Glutamatergic neuron (in vitro differentiated cells): ENCODE results near the gene ZNF281. TPM values are rescaled to one million over a fixed set of nuclear protein-coding genes. Genes with fewer than 3 reads are reported as not detected.

Experiments used
- DNase-seq: peaks from one replicate; pipeline ENCODE4 v3.0.0; 2022
- H3K27ac Mint-ChIP-seq: one replicate; pipeline ENCODE4 v1.8.0; 2020; ENCODE audit warnings: mild to moderate bottlenecking, mixed read lengths, inconsistent platforms; ENCODE audit not compliant: unreplicated experiment
- H3K27me3 Mint-ChIP-seq: one replicate; pipeline ENCODE4 v1.8.0; 2020; ENCODE audit warnings: mild to moderate bottlenecking, moderate library complexity, mixed read lengths, inconsistent platforms; ENCODE audit not compliant: unreplicated experiment
- H3K36me3 Mint-ChIP-seq: one replicate; pipeline ENCODE4 v1.8.0; 2020; ENCODE audit warnings: mild to moderate bottlenecking, mixed read lengths, inconsistent platforms; ENCODE audit not compliant: unreplicated experiment
- H3K4me1 Mint-ChIP-seq: one replicate; pipeline ENCODE4 v1.8.0; 2020; ENCODE audit warnings: mild to moderate bottlenecking, low read depth, mixed read lengths, inconsistent platforms; ENCODE audit not compliant: unreplicated experiment
- H3K4me3 Mint-ChIP-seq: one replicate; pipeline ENCODE4 v1.8.0; 2020; ENCODE audit warnings: mild to moderate bottlenecking, mixed read lengths, inconsistent platforms; ENCODE audit not compliant: unreplicated experiment
- H3K9me3 Mint-ChIP-seq: one replicate; pipeline ENCODE4 v1.8.0; 2020; ENCODE audit warnings: mild to moderate bottlenecking, moderate library complexity, mixed read lengths, inconsistent platforms; ENCODE audit not compliant: unreplicated experiment
- CTCF ChIP-seq: fragments of 200-600 bp; sonication (generic); IDR thresholded peaks from one replicate; pipeline ENCODE4 v1.5.0; 2021; ENCODE audit not compliant: partially characterized antibody, unreplicated experiment
- total RNA-seq: library from RNA; stranded (reverse); fragmentation: NEBNext Ultra II Directional; extraction: Animal tissue kit (Norgen Biotek cat#: 25700); gene quantifications from one replicate; pipeline ENCODE4 v1.2.1, GENCODE V29; 2021; ENCODE audit not compliant: unreplicated experiment

Gene ZNF281
- total RNA-seq, 1 donor from 2014 or later, result 32.2 TPM

- H3K36me3 Mint-ChIP-seq, result no peaks in the 10 kb centered on the region
- H3K4me1 Mint-ChIP-seq, result peaks cover 2% of the 10 kb centered on the region
- H3K9me3 Mint-ChIP-seq, result no peaks in the 10 kb centered on the region
- H3K27me3 Mint-ChIP-seq, result no peaks in the 10 kb centered on the region
- no peak overlapping the region for H3K4me3 Mint-ChIP-seq
- DNase-seq, result no peak
- no peak overlapping the region for H3K27ac Mint-ChIP-seq
- no peak for TF ChIP-seq CTCF
These were observed 33.3 kb downstream of the ZNF281 start for GRCh38 chr1:200376528-200376927.

GRCh38 chr1:200374569-200375295 lies 35.1 kb downstream of the ZNF281 start:
- Mint-ChIP-seq H3K36me3 (no peaks in the 10 kb centered on the region), H3K9me3 (no peaks in the 10 kb centered on the region), H3K4me1 (peaks cover 2% of the 10 kb centered on the region), H3K4me3 (no peak overlapping the region), H3K27ac (no peak overlapping the region), H3K27me3 (no peaks in the 10 kb centered on the region)
- DNase-seq, result no peak
- no peak for TF ChIP-seq CTCF

- Mint-ChIP-seq H3K4me3 (no peak overlapping the region), H3K4me1 (peaks cover 2% of the 10 kb centered on the region), H3K9me3 (no peaks in the 10 kb centered on the region), H3K27me3 (no peaks in the 10 kb centered on the region), H3K36me3 (no peaks in the 10 kb centered on the region), H3K27ac (no peak overlapping the region)
- no peak for TF ChIP-seq CTCF
- no peak for DNase-seq
These were observed 36.0 kb downstream of the ZNF281 start for GRCh38 chr1:200373811-200374231.

GRCh38 chr1:200372885-200373181 lies 37.0 kb downstream of the ZNF281 start:
- H3K4me3 Mint-ChIP-seq, result no peak overlapping the region
- no peaks in the 10 kb centered on the region for H3K36me3 Mint-ChIP-seq
- no peak overlapping the region for H3K27ac Mint-ChIP-seq
- H3K9me3 Mint-ChIP-seq, result no peaks in the 10 kb centered on the region
- H3K27me3 Mint-ChIP-seq, result no peaks in the 10 kb centered on the region
- no peak for DNase-seq
- TF ChIP-seq CTCF, result no peak
- H3K4me1 Mint-ChIP-seq, result peaks cover 2% of the 10 kb centered on the region

GRCh38 chr1:200372095-200372884 lies 37.5 kb downstream of the ZNF281 start:
- Mint-ChIP-seq H3K4me3 (no peak overlapping the region), H3K27me3 (peaks cover 1% of the 10 kb centered on the region), H3K4me1 (peaks cover 2% of the 10 kb centered on the region), H3K27ac (no peak overlapping the region), H3K9me3 (no peaks in the 10 kb centered on the region), H3K36me3 (no peaks in the 10 kb centered on the region)
- TF ChIP-seq CTCF, result no peak
- no peak for DNase-seq
